Transverse colon (tissue), 3 donors: ENCODE data around the gene UBE2M.

ENCODE experiments used
- CTCF ChIP-seq, 5 experiments: fragments of 200-600 bp in 3 of 5; fragments of 450-650 bp in 2 of 5; sonication (generic) in 3 of 5; IDR thresholded peaks; 1 replicate in 2 of 5; 2 replicates in 3 of 5; pipeline ENCODE4 v1.5.1; 2016 to 2017; ENCODE audit warnings: antibody characterized with exemption in 5 of 5, inconsistent platforms in 3 of 5, mild to moderate bottlenecking in 2 of 5, moderate library complexity in 1 of 5
- EP300 ChIP-seq: sonication (generic); formaldehyde crosslinking; IDR thresholded peaks from one replicate; pipeline ENCODE4 v1.6.1; 2017; ENCODE audit warnings: antibody characterized with exemption, low read depth
- POLR2A ChIP-seq: fragments of 450-650 bp; IDR thresholded peaks from one replicate; pipeline ENCODE4 v1.6.1; 2016; ENCODE audit warnings: antibody characterized with exemption, mild to moderate bottlenecking, moderate library complexity

- TF ChIP-seq CTCF (IDR thresholded peaks at IDR 0.05): no peak
- no peak for TF ChIP-seq POLR2A
- TF ChIP-seq EP300: no peak
These were observed 7.3 kb downstream of the UBE2M start for GRCh38 chr19:58551123-58551497.
